OCI-LY3 (cell line): ENCODE results near the gene PCDHGA6.

Source experiments
- H2AFZ ChIP-seq: fragments of 200-600, 300-600 bp; shearing (Covaris generic); 2 replicates; pipeline ENCODE4 v1.6.0; 2014; ENCODE audit warnings: antibody characterized with exemption, low read depth, low read length
- H3K27ac ChIP-seq: fragments of 200-600, 300-600 bp; sonication (generic); 2 replicates; pipeline ENCODE4 v1.5.1; 2014; ENCODE audit warnings: mild to moderate bottlenecking, low read length, moderate library complexity, mixed read lengths
- H3K27me3 ChIP-seq: fragments of 200-600, 300-600 bp; sonication (generic); 2 replicates; pipeline ENCODE4 v1.6.1; 2014; ENCODE audit warnings: low read depth, low read length, mixed read lengths
- H3K36me3 ChIP-seq: fragments of 200-600, 300-600 bp; sonication (generic); replicated peaks from 2 replicates; pipeline ENCODE3; 2014; ENCODE audit warnings: low read depth, low read length, mixed read lengths
- H3K4me1 ChIP-seq: fragments of 300-600, 200-600 bp; sonication (generic); 2 replicates; pipeline ENCODE4 v1.6.1; 2014; ENCODE audit warnings: low read length, mixed read lengths
- H3K4me2 ChIP-seq: fragments of 200-600, 300-600 bp; sonication (generic); 2 replicates; pipeline ENCODE4 v1.6.1; 2014; ENCODE audit warnings: low read length, mixed read lengths
- H3K4me3 ChIP-seq: fragments of 300-600, 200-600 bp; sonication (generic); 2 replicates; pipeline ENCODE4 v1.5.1; 2014; ENCODE audit warnings: antibody characterized with exemption, mild to moderate bottlenecking, low read length, moderate library complexity
- H3K79me2 ChIP-seq: fragments of 300-600, 200-600 bp; shearing (Covaris generic); 2 replicates; pipeline ENCODE4 v1.6.1; 2014; ENCODE audit warnings: mild to moderate bottlenecking, low read length, mixed read lengths
- H3K9ac ChIP-seq: fragments of 300-600, 200-600 bp; shearing (Covaris generic); 2 replicates; pipeline ENCODE4 v1.6.0; 2014; ENCODE audit warnings: mild to moderate bottlenecking, low read length, moderate library complexity
- H3K9me3 ChIP-seq: fragments of 200-600, 300-600 bp; shearing (Covaris generic); 2 replicates; pipeline ENCODE4 v1.6.1; 2014; ENCODE audit warnings: low read length, mixed read lengths; ENCODE audit not compliant: insufficient read depth
- H4K20me1 ChIP-seq: fragments of 200-600, 300-600 bp; sonication (generic); 2 replicates; pipeline ENCODE4 v1.6.1; 2016; ENCODE audit warnings: low read length, mixed read lengths; ENCODE audit not compliant: insufficient read depth
- EZH2phosphoT487 ChIP-seq: fragments of 200-600 bp; shearing (Covaris generic); IDR thresholded peaks from 2 replicates; pipeline ENCODE4 v1.6.1; 2018; ENCODE audit warnings: antibody characterized with exemption, mixed run types, low read depth
- TF ChIP-seq, protein P1 (sequence below): fragments of 200-600, 300-600 bp; sonication (generic); IDR thresholded peaks from 2 replicates; pipeline ENCODE4 v1.5.1; 2014; ENCODE audit warnings: antibody characterized with exemption, low read length, low read depth

PCDHGA6 gene

DNA sequence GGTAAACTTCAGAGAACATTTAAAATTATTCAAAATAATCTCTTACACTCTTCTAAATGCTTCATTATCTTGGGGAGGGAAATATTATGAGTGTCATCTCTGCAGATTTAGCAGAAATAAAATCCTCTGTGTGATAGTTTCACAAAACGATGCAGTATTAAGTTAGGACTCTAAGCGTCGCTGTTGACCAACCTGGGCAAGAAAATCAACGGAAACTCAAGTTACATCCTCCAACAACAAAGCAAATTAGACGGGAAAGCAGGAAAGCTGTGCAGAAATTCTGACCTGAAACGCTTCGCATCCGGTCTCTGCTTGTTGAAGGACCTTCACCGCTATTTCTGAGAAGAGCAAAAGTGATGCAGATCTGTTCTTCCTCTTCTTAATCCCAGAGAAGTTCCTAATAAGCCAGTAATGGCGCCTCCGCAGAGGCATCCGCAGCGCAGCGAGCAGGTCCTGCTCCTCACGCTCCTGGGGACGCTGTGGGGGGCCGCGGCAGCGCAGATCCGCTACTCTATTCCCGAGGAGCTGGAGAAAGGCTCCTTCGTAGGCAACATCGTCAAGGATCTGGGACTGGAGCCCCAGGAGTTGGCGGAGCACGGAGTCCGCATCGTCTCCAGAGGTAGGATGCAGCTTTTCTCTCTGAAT, at the start of gene PCDHGA6:
PCDHGA6 (plus strand) TSS at position 219 of the 645 bp plus-strand sequence; CDS start at position 412, 193 bp downstream.
- Histone ChIP-seq H3K79me2 (no peaks in the 10 kb centered on the region), H3K9ac (no peak within 1 kb of the TSS), H2AFZ (no peak within 1 kb of the TSS), H3K4me2 (no peak within 1 kb of the TSS), H3K4me3 (no peak within 1 kb of the TSS), H3K27ac (no peak within 1 kb of the TSS), H3K27me3 (no peaks in the 10 kb centered on the region), H3K9me3 (no peaks in the 10 kb centered on the region), H3K36me3 (no peaks in the 10 kb centered on the region), H3K4me1 (no peaks in the 10 kb centered on the region), H4K20me1 (no peaks in the 10 kb centered on the region)
- TF ChIP-seq EZH2phosphoT487, result no peak
- TF ChIP-seq, protein P1, sequence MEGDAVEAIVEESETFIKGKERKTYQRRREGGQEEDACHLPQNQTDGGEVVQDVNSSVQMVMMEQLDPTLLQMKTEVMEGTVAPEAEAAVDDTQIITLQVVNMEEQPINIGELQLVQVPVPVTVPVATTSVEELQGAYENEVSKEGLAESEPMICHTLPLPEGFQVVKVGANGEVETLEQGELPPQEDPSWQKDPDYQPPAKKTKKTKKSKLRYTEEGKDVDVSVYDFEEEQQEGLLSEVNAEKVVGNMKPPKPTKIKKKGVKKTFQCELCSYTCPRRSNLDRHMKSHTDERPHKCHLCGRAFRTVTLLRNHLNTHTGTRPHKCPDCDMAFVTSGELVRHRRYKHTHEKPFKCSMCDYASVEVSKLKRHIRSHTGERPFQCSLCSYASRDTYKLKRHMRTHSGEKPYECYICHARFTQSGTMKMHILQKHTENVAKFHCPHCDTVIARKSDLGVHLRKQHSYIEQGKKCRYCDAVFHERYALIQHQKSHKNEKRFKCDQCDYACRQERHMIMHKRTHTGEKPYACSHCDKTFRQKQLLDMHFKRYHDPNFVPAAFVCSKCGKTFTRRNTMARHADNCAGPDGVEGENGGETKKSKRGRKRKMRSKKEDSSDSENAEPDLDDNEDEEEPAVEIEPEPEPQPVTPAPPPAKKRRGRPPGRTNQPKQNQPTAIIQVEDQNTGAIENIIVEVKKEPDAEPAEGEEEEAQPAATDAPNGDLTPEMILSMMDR, result no peak

DNA sequence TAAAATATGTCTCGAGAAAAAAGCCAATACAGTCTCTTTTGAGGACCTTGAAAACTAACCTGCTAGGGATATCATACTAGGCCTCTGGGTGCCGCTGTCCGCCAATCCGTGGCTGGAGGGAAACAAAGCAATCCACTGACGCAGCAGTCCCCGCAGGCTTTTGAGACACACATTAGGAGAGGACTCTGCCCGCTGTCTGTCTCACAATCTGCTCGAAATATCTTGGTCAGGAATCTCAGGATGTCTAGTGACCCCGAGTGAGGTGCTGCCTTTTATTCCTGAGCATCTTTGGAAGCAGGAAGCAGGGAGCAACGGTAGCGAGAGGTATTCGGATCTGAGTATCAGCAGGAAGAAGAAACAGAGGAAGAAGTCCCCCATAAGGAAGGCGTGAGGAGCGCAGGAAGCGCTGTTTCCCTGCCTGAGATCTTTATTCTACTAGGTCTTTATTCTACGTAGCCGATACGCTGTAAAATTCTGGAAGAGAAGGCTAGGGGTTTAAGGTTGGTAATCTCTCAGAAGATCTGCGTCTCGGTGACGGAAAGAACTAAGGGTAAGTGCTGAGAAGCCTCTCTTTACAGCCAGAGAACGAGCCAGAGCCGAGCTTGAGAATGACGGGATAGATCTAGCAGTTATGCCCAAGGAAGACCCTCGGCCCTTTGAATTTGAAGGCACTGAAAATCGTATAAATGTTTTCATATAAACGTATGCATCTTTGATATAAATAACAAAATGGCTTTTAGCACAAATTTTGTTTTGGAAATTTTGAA, 47.4 kb upstream of the PCDHGA6 start:
- Histone ChIP-seq H4K20me1 (no peaks in the 10 kb centered on the region), H3K4me1 (peaks cover 17% of the 10 kb centered on the region), H3K9ac (peak overlapping the region; percentile 84), H3K79me2 (no peaks in the 10 kb centered on the region), H3K9me3 (0 out of 2 replicates have a peak, but pooled peaks cover 5% of the 10 kb centered on the region), H3K4me3 (peak overlapping the region; percentile 90), H3K27ac (no peak overlapping the region), H2AFZ (peak overlapping the region; percentile 94), H3K36me3 (no peaks in the 10 kb centered on the region), H3K4me2 (peak overlapping the region; percentile 90), H3K27me3 (no peaks in the 10 kb centered on the region)
- no peak for TF ChIP-seq EZH2phosphoT487
- TF ChIP-seq, protein P1, result peak; percentile 57

DNA sequence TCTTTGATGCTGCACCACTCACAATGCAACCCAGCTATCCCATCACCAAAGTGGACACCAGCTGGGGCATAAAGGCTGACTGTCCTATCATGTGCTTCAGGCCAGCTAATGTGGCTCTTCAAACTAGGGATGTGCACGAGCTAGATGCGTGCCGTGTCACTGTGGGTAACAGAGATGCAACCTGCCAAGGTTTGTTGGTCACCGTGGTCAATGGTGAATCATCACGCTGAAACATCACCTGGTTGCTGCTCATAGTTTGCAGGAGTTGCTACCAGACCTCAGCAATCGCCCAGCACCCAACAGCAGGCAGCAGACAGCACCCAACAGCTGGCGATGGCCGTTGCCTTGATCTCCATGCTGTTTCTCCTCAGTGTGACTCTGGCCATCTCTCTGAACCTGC, 45.5 kb upstream of the PCDHGA6 start:
- H3K4me1 ChIP-seq, result peaks cover 3% of the 10 kb centered on the region; the same call in 1 of the 2 replicates
- H3K79me2 ChIP-seq, result no peaks in the 10 kb centered on the region
- H3K4me3 ChIP-seq, result no peak overlapping the region
- H3K4me2 ChIP-seq, result no peak overlapping the region
- TF ChIP-seq EZH2phosphoT487, result no peak
- TF ChIP-seq, protein P1, result no peak
- H3K9ac ChIP-seq, result no peak overlapping the region
- no peaks in the 10 kb centered on the region for H3K36me3 ChIP-seq
- H3K27me3 ChIP-seq, result no peaks in the 10 kb centered on the region
- H4K20me1 ChIP-seq, result no peaks in the 10 kb centered on the region
- H3K27ac ChIP-seq, result no peak overlapping the region
- no peaks in the 10 kb centered on the region for H3K9me3 ChIP-seq
- no peak overlapping the region for H2AFZ ChIP-seq
